Effector memory CD8-positive, alpha-beta T cell (primary cell): ENCODE measurements around the gene SRGAP2C.
"Not testable (repeated sequence)": the region's sequence is repeated elsewhere in the genome, so short reads cannot be mapped to it uniquely, and the experiment has no call there.

Experiments used
- ATAC-seq: fragments of 150-1000 bp; cut with Tn5 transposase; replicated peaks from 2 replicates; pipeline ENCODE4 v1.10.0; 2021; ENCODE audit warnings: mild to moderate bottlenecking, moderate library complexity
- DNase-seq, 3 experiments: peaks; one replicate each; pipeline ENCODE4 v3.0.0; 2021
- H3K27ac Mint-ChIP-seq, 2 donors: one replicate each; pipeline ENCODE4 v1.8.0; 2022; ENCODE audit warnings: mild to moderate bottlenecking in 2 of 2, mixed read lengths in 2 of 2, moderate library complexity in 2 of 2
- H3K27me3 Mint-ChIP-seq, 2 donors: one replicate each; pipeline ENCODE4 v1.8.0; 2022; ENCODE audit warnings: mixed read lengths in 2 of 2
- H3K36me3 Mint-ChIP-seq: one replicate; pipeline ENCODE4 v1.8.0; 2022; ENCODE audit warnings: mild to moderate bottlenecking, moderate library complexity, mixed read lengths; ENCODE audit not compliant: insufficient read depth
- H3K4me1 Mint-ChIP-seq, 2 donors: one replicate each; pipeline ENCODE4 v1.8.0; 2022; ENCODE audit warnings: low read depth in 2 of 2, mixed read lengths in 2 of 2
- H3K4me3 Mint-ChIP-seq, 2 donors: one replicate each; pipeline ENCODE4 v1.8.0; 2022; ENCODE audit warnings: mild to moderate bottlenecking in 2 of 2, mixed read lengths in 2 of 2, moderate library complexity in 2 of 2
- H3K9me3 Mint-ChIP-seq, 2 donors: one replicate each; pipeline ENCODE4 v1.8.0; 2022; ENCODE audit warnings: mixed read lengths in 2 of 2

SRGAP2C gene

DNA sequence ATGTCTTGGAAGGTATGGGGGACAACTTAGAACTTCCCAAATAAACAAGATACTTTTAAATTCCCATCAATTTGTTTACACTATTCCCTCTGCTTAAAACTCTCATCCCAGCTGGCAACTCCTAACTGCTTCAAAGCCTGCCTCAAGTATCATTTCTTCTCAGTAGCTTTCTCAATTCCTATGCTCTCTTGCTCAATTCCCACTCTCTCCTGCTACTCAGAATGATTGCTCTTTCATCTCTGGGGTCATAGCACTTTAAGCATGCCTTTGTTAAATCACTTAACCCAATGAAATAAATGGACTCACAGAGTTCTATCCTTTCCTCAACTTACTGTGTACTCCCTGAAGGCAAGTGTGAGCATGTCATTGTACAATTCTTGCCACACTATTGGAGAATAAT, 19.5 kb upstream of the SRGAP2C start:
- H3K4me3 Mint-ChIP-seq = not testable (repeated sequence)

DNA sequence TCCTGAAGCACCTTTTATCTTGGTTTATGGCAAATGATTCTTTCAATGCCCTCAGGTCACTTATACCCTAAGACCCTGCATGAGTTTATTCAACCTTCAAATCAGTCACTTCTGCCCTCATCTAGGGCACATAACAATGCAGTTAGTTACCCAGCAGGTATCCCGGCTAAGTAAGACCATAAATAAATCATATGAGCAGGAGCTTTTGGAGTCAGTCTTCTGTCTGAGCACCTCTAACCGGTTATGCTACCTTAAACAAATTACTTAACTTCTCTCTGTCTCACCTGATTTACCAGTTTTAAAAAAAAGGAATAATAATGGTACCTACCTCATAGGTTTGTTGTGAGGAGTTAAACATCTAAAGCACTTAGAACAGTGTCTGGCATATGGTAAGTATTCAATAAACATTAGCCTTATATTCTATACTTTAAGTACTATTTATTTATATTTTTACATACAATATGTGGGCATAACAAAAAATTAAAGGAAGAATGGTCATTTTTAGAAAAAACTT, 17.5 kb upstream of the SRGAP2C start:
- H3K36me3 Mint-ChIP-seq, H3K4me1 Mint-ChIP-seq, H3K9me3 Mint-ChIP-seq: not testable (repeated sequence)

More for the DNA sequence above, 19.5 kb upstream of the SRGAP2C start:
- not testable (repeated sequence) for H3K27ac Mint-ChIP-seq, ATAC-seq, H3K36me3 Mint-ChIP-seq, DNase-seq, H3K4me1 Mint-ChIP-seq, H3K9me3 Mint-ChIP-seq, H3K27me3 Mint-ChIP-seq

DNA sequence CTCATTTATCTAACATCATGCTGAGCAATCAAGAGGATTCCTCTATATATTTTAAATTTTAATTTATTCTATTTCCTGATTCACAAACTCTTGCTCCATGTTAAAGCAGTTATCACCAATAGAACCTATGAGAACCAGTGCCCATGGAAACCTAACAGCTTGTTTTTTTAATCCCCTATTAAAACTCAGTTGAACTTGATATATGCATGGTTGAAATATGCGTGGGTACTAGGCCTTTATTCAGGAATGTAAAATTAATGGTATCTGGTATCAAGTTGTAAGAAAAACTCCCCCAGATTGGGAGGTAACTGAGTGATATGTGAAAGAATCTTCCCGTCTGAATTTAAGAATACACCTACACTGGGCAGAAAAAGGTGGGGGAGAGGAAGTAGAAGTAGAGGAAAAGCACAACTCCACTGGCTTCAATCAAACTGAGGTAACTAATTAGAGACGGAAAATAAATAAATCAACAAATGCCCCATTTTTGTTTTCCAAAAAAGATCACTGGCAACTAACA, 16.6 kb upstream of the SRGAP2C start:
- H3K27me3 Mint-ChIP-seq, H3K27ac Mint-ChIP-seq, H3K4me3 Mint-ChIP-seq, H3K4me1 Mint-ChIP-seq, DNase-seq, H3K9me3 Mint-ChIP-seq, ATAC-seq, H3K36me3 Mint-ChIP-seq: not testable (repeated sequence)

More for the DNA sequence above, 17.5 kb upstream of the SRGAP2C start:
- not testable (repeated sequence) for ATAC-seq, H3K4me3 Mint-ChIP-seq, DNase-seq, H3K27ac Mint-ChIP-seq, H3K27me3 Mint-ChIP-seq

DNA sequence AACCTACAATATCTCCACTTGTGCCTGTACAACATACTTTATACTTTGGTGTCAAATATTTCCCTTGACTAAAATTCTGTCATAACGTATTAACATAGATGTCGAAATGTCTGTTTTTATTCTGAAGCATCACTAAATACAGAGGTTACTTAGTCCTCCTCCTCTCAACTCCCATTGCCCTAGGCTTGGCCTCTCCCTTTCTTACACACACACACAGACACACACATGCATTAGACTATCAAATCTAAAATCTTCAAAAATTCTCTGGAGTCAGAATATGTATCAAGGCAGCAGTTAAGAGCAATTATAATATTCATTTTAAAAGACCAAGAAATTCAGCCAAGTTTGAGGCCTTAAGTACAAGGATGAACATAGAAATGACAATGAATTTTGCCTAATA, 8.1 kb upstream of the SRGAP2C start:
- not testable (repeated sequence) for H3K27ac Mint-ChIP-seq

DNA sequence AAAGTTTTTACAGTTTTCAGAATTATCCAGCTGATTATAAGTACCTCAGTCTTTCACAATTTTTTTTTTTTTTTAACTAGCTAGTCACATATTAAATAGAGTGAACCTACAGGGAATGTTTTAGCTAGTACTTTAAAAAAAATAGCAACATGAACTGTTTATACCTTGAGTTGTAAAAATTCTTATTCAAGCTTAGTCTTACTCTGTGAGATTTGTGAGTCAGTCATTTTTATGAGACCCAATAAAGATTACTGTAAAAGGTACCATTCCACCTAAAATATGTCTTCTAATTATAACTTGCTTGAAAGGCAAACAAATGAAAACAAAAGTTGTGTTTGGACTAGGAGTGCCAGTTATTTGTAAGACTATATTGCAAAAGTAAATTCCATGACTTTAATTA, 6.6 kb upstream of the SRGAP2C start:
- not testable (repeated sequence) for DNase-seq, H3K27me3 Mint-ChIP-seq, H3K4me3 Mint-ChIP-seq, H3K27ac Mint-ChIP-seq, H3K36me3 Mint-ChIP-seq, ATAC-seq, H3K9me3 Mint-ChIP-seq, H3K4me1 Mint-ChIP-seq

More for the DNA sequence above, 8.1 kb upstream of the SRGAP2C start:
- H3K4me3 Mint-ChIP-seq, DNase-seq, H3K9me3 Mint-ChIP-seq, ATAC-seq, H3K36me3 Mint-ChIP-seq, H3K27me3 Mint-ChIP-seq, H3K4me1 Mint-ChIP-seq: not testable (repeated sequence)

DNA sequence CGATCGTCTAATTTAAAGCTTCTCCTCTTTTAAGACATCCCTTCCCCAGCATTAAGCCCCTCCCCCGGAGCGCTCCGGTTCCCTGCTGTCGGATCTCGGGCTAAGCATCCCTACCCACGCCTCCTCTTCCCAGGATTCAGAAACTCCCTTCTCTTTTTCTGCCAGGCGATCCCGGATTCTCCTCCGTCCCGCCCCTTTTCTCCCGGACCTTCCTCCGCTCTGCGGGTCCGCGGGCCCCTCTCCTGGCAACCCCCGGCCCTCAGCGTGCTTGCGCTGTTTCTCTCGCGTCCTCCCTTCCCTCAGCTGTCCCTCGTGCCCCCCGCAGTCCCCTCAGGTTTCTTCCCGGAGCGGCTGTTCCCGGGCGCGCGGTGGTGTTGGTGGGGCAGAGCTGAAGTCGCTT, 908 bp upstream of the SRGAP2C start:
- not testable (repeated sequence) for H3K4me3 Mint-ChIP-seq, H3K4me1 Mint-ChIP-seq, H3K36me3 Mint-ChIP-seq, H3K27me3 Mint-ChIP-seq, DNase-seq, H3K27ac Mint-ChIP-seq, ATAC-seq, H3K9me3 Mint-ChIP-seq

DNA sequence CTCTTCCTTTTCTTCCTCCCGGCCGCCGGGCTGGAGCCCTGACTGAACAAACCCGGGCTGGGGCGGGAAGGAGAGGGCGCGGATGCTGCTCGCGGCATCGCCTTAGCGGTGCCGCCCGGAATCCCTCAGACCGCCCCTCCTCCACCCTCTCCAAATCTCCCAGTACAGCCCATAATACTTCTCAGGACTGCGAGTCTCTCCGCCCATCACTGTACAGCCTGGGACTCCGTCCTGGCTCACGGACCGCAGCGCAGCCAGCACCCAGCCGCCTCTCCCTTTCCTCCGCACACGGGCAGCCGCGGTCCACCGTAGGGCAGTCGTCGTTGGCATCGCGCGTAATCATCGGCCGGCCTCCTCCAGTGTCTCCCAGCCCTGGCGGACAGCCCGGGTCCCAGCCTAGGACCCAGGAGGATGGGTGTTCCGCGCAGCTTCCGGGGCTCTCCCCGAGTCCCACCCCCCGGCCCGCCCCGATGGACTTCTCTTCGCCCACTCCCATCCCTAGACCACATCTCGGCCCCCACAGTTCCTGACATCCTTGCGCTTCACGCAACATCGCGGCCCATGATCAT, 449 bp downstream of the SRGAP2C start:
- not testable (repeated sequence) for H3K36me3 Mint-ChIP-seq, H3K9me3 Mint-ChIP-seq, H3K4me1 Mint-ChIP-seq, H3K27me3 Mint-ChIP-seq
- DNase-seq (peak in 1 of 3 experiments; percentile 1), ATAC-seq (peak; percentile 2)
- Mint-ChIP-seq H3K27ac (peak overlapping the region in 1 of 2 donors; percentile 84), H3K4me3 (peak overlapping the region; percentile 86 to 87)

DNA sequence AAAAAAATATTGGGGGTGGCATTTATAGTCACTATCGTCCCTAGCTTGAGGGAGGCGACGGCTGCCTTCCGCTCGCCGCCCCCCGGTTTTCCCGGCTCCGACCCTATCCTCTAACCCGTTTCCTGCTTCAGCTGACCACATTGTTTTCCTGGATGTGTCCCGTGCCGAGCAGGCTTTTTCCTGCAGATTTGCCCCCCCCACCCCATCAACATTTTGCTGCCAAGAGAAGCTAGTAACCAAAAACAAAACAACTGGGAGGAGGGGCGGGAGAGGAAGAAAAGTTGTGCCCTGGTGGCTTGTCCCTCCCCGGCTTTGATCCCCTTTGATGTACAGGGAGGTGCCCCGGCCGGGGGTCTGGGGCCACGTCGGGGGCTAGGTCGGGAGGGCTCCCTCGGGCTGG, 1.4 kb downstream of the SRGAP2C start:
- H3K36me3 Mint-ChIP-seq, H3K27ac Mint-ChIP-seq, H3K4me1 Mint-ChIP-seq, H3K9me3 Mint-ChIP-seq, ATAC-seq, H3K27me3 Mint-ChIP-seq, DNase-seq: not testable (repeated sequence)
- peak overlapping the region in 1 of 2 donors; percentile 87 for H3K4me3 Mint-ChIP-seq

DNA sequence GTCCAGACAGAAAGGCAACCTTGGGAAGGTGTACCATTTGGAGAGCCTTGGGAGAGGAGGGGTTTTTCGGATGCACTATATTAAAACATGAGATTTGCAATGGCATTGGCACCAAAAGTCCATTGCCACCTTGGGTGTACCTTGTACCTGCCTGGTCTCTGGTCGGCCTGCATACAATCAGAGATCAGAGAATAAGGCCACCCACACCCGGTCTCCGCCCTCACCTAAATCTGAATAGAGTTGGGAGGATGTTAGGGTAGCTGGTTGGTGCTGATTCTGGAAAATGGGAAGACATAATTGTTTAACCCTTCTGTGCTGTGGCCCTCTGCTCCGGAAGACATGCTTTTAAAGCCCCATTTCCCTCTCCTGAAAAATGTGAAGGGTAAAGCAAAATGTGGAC, 3.1 kb downstream of the SRGAP2C start:
- not testable (repeated sequence) for ATAC-seq, H3K27ac Mint-ChIP-seq

DNA sequence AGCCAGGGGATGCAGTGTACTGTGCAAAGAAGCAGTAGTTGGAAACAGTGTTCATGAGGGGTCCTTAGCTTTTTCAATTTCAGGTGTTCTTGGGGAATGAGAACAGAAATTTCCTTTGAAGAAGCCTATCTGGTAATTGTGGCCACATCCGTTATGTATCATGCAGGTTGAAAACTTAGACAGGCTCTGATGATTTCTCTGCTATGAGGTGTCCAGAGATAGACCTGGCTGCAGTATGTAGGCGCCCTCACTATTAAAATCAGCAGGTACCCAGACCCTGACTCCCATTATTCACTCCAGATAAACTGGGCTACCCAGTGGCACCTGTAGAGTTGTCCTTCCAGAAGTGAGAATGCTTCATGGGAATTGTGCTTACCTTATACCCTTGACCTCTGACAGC, 7.7 kb downstream of the SRGAP2C start:
- not testable (repeated sequence) for H3K36me3 Mint-ChIP-seq, H3K4me3 Mint-ChIP-seq, H3K4me1 Mint-ChIP-seq, H3K9me3 Mint-ChIP-seq, ATAC-seq, H3K27ac Mint-ChIP-seq, DNase-seq, H3K27me3 Mint-ChIP-seq

More for the DNA sequence above, 3.1 kb downstream of the SRGAP2C start:
- not testable (repeated sequence) for H3K4me1 Mint-ChIP-seq, DNase-seq, H3K4me3 Mint-ChIP-seq, H3K9me3 Mint-ChIP-seq, H3K36me3 Mint-ChIP-seq, H3K27me3 Mint-ChIP-seq

DNA sequence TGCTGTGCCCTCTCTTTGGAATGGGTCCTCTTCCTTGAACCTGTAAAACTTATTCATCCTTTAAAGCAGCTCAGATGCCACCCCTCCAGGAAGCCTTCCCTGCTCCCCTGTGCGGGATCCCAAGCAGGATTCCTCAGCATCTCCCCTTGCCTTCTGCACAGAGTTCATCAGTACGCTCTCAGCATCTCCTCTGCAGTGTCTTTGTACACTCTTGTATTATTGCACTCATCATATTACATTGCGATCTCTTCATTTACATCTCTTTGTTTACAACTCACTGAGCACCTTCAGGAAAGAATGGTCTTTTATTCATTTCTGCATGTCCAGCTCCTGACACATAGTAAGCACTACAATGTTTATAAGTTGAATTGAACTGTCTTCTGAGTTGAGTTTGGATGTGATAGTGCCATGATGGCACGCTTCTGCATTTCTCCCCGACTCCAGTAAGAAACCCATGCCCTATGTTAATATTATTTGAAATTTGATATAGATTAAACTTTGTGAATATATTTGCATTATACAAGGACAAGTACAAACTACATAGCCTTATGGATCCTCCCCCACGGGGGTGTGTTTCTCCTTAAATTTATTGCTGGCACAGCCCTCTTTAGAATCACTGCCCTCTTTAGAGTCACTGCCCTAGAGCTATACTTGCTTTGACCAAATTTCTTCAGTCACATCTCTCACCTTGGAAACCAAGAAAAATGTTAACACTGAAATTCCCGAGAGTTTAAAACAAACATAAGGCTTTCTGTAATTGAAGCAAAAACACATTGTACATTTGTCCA, 12.5 kb downstream of the SRGAP2C start:
- ATAC-seq, H3K4me3 Mint-ChIP-seq, H3K36me3 Mint-ChIP-seq, H3K9me3 Mint-ChIP-seq, H3K4me1 Mint-ChIP-seq, H3K27ac Mint-ChIP-seq, H3K27me3 Mint-ChIP-seq, DNase-seq: not testable (repeated sequence)

DNA sequence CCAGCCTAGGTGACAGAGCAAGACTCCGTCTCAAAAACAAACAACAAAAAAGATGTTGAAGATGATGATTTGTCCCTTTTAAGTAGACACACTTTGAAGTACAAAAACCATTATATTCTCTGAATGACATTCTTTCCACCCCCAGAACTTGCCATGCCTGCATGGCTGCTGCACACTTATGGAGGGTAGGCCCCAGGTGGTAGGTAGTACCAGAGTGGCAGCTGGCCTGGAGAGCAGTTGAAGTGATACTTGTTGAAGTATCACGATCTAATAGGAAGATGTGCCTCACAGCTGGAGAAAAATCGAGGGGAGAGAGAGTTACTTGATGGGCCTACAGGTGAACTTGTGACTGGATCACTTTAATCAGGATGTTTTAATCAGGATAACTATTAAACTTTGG, 15.0 kb downstream of the SRGAP2C start:
- not testable (repeated sequence) for H3K4me3 Mint-ChIP-seq, H3K9me3 Mint-ChIP-seq, H3K36me3 Mint-ChIP-seq, H3K27me3 Mint-ChIP-seq, H3K4me1 Mint-ChIP-seq, ATAC-seq, H3K27ac Mint-ChIP-seq, DNase-seq

DNA sequence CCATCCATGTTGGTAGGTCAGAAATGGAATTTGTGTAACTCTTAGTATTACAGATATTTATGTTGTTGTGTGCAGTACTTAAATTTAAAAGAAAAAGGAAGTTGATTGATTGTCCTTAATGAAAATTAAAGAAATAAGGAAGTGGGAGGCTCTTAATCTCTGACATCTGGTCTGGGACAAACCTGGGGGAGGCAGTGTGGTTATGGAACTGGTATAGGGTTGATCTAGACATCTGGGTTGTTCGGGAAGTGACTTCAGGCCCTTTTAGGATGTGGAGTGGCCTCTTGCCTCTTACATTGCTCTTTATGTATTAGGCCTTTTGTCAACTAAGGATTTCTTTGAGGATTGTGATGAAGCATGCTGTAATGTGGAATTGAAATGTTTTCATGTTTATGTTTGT, 15.5 kb downstream of the SRGAP2C start:
- ATAC-seq = not testable (repeated sequence)

More for the DNA sequence above, 15.5 kb downstream of the SRGAP2C start:
- H3K36me3 Mint-ChIP-seq, H3K27ac Mint-ChIP-seq, H3K9me3 Mint-ChIP-seq, H3K27me3 Mint-ChIP-seq, H3K4me3 Mint-ChIP-seq, DNase-seq, H3K4me1 Mint-ChIP-seq: not testable (repeated sequence)
